Suprapubic skin (tissue), 4 donors: ENCODE results near the gene ARID1B. TPM values are rescaled to one million over a fixed set of nuclear protein-coding genes. Genes with fewer than 3 reads are reported as not detected.
A peak's percentile ranks its signal among the peaks of the same experiment; 100 is the strongest.

ENCODE experiments used
- DNase-seq, 2 donors: peaks; one replicate each; pipeline ENCODE4 v3.0.0-alpha.2; 2019; ENCODE audit warnings: low spot score in 2 of 2
- H3K27ac ChIP-seq: fragments of 200-600 bp; sonication (generic); one replicate; pipeline ENCODE4 v1.5.1; 2019
- H3K27me3 ChIP-seq: fragments of 200-600 bp; sonication (generic); one replicate; pipeline ENCODE4 v1.5.1; 2019
- H3K36me3 ChIP-seq: fragments of 200-600 bp; sonication (generic); one replicate; pipeline ENCODE4 v1.5.1; 2019
- H3K4me1 ChIP-seq: fragments of 200-600 bp; sonication (generic); one replicate; pipeline ENCODE4 v1.5.1; 2019
- H3K4me3 ChIP-seq: fragments of 200-600 bp; sonication (generic); one replicate; pipeline ENCODE4 v1.5.1; 2019; ENCODE audit warnings: mild to moderate bottlenecking
- H3K9me3 ChIP-seq: fragments of 200-600 bp; sonication (generic); one replicate; pipeline ENCODE4 v1.5.1; 2019
- EP300 ChIP-seq: sonication (generic); formaldehyde crosslinking; IDR thresholded peaks from one replicate; pipeline ENCODE4 v1.6.1; 2017; ENCODE audit warnings: antibody characterized with exemption
- POLR2A ChIP-seq, 2 donors: fragments of 450-650 bp; IDR thresholded peaks; one replicate each; pipeline ENCODE4 v1.6.1; 2017; ENCODE audit warnings: antibody characterized with exemption in 2 of 2, mild to moderate bottlenecking in 2 of 2, moderate library complexity in 2 of 2
- POLR2AphosphoS5 ChIP-seq, 3 donors: sonication (generic); formaldehyde crosslinking; IDR thresholded peaks; one replicate each; pipeline ENCODE4 v1.6.1; 2017; ENCODE audit warnings: antibody characterized with exemption in 3 of 3
- WGBS: methylation state at CpG from one replicate; pipeline ENCODE4 v1.1.5; 2018; 5-methylcytosine and 5-hydroxymethylcytosine counted together
- total RNA-seq, 4 donors: library from RNA; depleted of rRNA; stranded (reverse); fragments of >200 nt; gene quantifications; one replicate each; pipeline ENCODE4 v1.1.0, GENCODE V29; 2016
- TF ChIP-seq, protein P1 (sequence below), 2 donors: fragments of 200-600 bp in 1 of 2; fragments of 450-650 bp in 1 of 2; sonication (generic) in 1 of 2; IDR thresholded peaks; one replicate each; pipeline ENCODE4 v1.5.1; 2016 to 2019; ENCODE audit warnings: antibody characterized with exemption in 2 of 2, mild to moderate bottlenecking in 1 of 2, moderate library complexity in 1 of 2

Gene ARID1B
- total RNA-seq, 4 donors from 2014 or later = 102 to 233 (median 129) TPM

DNA sequence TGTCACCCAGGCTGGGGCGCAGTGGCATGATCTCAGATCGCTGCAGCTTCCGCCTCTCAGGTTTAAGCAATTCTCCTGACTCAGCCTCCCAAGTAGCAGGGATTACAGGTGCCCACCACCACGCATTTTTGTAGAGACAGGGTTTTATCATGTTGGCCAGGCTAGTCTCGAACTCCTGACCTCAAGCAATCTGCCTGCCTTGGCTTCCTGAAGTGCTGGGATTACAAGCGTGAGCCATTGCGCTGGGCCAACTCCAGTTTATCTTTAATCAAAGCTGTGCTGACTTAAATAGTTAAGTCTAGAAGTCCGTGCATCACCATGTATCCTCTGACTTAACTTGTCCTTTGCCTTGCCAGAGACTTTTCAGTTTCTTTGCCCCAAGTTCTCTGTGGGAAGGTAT, 321.8 kb downstream of the ARID1B start:
- no peak for DNase-seq

DNA sequence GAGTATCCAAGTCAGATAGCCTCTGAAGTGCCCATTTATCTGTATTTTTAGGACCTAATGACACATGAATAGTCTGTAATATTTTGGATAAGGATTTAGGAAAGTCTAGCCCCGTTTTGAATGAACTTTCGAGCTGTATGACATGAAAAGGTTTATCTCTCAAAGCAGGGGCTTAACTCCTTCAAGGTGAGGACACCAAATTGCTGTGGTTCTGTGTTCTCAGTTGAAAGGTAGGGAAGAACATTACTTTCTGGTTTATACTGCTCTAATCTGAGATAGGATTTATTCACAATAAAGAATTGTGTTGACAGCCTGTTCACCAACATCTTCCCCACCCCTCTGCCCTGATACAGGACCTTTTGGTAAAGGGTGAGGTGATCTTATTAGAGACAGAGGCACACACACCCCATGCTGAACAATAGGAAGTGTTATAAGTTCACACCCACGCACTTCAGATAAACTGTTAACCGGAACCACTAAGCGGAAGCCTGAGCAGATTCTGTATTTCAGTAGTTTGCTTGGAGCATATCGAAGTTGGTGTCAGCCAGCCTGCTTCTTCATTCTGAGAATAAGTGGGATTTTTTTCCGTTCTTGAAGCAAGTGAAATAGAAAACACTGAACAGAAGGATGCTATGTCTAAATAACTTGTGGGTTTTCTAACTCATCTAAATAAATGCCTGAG, 322.9 kb downstream of the ARID1B start:
- TF ChIP-seq, protein P1, sequence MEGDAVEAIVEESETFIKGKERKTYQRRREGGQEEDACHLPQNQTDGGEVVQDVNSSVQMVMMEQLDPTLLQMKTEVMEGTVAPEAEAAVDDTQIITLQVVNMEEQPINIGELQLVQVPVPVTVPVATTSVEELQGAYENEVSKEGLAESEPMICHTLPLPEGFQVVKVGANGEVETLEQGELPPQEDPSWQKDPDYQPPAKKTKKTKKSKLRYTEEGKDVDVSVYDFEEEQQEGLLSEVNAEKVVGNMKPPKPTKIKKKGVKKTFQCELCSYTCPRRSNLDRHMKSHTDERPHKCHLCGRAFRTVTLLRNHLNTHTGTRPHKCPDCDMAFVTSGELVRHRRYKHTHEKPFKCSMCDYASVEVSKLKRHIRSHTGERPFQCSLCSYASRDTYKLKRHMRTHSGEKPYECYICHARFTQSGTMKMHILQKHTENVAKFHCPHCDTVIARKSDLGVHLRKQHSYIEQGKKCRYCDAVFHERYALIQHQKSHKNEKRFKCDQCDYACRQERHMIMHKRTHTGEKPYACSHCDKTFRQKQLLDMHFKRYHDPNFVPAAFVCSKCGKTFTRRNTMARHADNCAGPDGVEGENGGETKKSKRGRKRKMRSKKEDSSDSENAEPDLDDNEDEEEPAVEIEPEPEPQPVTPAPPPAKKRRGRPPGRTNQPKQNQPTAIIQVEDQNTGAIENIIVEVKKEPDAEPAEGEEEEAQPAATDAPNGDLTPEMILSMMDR (IDR thresholded peaks at IDR 0.05) = no peak
- no peak for TF ChIP-seq POLR2AphosphoS5 (IDR thresholded peaks at IDR 0.05)
- TF ChIP-seq POLR2A (IDR thresholded peaks at IDR 0.05) = no peak
- TF ChIP-seq EP300 = no peak
- no peak for DNase-seq
- Histone ChIP-seq H3K4me3 (no peak overlapping the region), H3K27me3 (no peaks in the 10 kb centered on the region), H3K4me1 (peaks cover 10% of the 10 kb centered on the region), H3K27ac (no peak overlapping the region), H3K36me3 (peaks cover 2% of the 10 kb centered on the region), H3K9me3 (no peaks in the 10 kb centered on the region)
- 75% methylated on average over 7 of the region's 7 CpGs for WGBS

More for the DNA sequence above, 321.8 kb downstream of the ARID1B start:
- 96% methylated on average over 8 of the region's 8 CpGs for WGBS
- no peak overlapping the region for H3K27ac ChIP-seq
- TF ChIP-seq POLR2AphosphoS5 (IDR thresholded peaks at IDR 0.05) (no peak), POLR2A (IDR thresholded peaks at IDR 0.05) (no peak), EP300 (no peak)
- TF ChIP-seq, protein P1 (IDR thresholded peaks at IDR 0.05) = no peak
- peaks cover 3% of the 10 kb centered on the region for H3K36me3 ChIP-seq
- H3K27me3 ChIP-seq = no peaks in the 10 kb centered on the region
- H3K9me3 ChIP-seq = no peaks in the 10 kb centered on the region
- peaks cover 10% of the 10 kb centered on the region for H3K4me1 ChIP-seq
- no peak overlapping the region for H3K4me3 ChIP-seq

DNA sequence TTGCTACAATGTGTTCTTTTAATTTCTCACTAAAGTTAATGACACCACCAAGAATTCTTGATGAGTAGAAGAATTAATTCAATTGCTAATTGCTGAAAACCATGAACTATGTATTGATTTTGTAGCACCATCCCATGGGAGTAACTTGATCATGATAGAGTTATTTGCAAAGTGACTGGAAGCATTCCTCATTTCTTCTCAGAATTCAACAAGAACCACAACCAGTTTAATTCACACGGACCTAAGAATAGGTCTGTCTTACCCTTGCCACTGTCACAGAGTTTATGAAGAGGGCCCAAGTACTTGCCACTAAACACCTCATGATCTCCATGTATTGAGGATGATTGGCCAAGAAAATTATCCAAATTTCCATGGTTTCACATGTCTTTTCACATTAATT, 324.0 kb downstream of the ARID1B start:
- Histone ChIP-seq H3K27me3 (no peaks in the 10 kb centered on the region), H3K4me1 (peaks cover 10% of the 10 kb centered on the region), H3K4me3 (no peak overlapping the region), H3K9me3 (no peaks in the 10 kb centered on the region), H3K36me3 (peaks cover 2% of the 10 kb centered on the region), H3K27ac (no peak overlapping the region)
- TF ChIP-seq, protein P1 (IDR thresholded peaks at IDR 0.05) = no peak
- TF ChIP-seq POLR2A (IDR thresholded peaks at IDR 0.05) (no peak), EP300 (no peak), POLR2AphosphoS5 (IDR thresholded peaks at IDR 0.05) (no peak)
- DNase-seq = no peak
- WGBS = 78% methylated on average over 1 of the region's 1 CpG

DNA sequence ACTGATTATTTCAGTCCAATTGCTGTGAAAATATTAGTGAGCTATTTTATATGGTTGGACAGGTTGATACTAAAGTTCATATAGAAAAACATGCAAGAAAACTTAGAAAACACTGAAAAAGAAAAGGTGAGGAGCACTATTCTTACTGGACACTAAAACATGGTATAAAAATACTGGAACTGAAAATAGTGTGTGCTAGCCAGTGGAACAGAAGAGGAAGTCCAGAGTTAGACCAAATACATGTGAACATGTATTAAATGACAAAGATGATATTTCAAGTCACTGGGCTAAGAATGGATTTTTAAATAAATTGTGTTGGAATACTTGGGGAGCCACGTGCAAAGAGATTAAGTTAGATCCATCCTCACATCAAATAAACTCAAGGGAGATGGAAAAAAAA, 327.6 kb downstream of the ARID1B start:
- 50% methylated on average over 1 of the region's 1 CpG for WGBS
- H3K36me3 ChIP-seq = no peaks in the 10 kb centered on the region
- H3K27ac ChIP-seq = no peak overlapping the region
- no peaks in the 10 kb centered on the region for H3K9me3 ChIP-seq
- DNase-seq = no peak
- TF ChIP-seq, protein P1 (IDR thresholded peaks at IDR 0.05) = no peak
- no peak for TF ChIP-seq POLR2AphosphoS5 (IDR thresholded peaks at IDR 0.05)
- TF ChIP-seq EP300 = no peak
- no peak for TF ChIP-seq POLR2A (IDR thresholded peaks at IDR 0.05)
- H3K4me1 ChIP-seq = peaks cover 20% of the 10 kb centered on the region
- no peaks in the 10 kb centered on the region for H3K27me3 ChIP-seq
- no peak overlapping the region for H3K4me3 ChIP-seq

DNA sequence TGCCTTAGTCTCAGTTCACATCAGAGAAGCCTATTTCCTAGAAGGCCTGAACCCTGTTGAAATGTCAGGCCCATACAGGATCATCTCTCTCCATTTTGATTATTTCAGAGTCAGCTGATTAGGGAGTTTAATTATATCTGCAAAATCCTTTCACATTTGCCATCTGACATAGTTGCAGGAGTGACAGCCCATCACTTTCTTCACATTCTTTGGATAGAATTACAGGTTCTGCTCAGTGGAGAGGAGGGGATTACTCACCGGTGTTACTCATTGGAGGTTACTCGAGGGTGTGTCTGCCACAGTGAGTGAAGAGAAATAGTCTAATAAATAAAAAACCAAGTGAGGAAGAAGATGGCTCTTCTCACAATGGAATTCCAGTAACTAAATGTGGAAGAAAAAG, 329.3 kb downstream of the ARID1B start:
- TF ChIP-seq, protein P1 (IDR thresholded peaks at IDR 0.05) = no peak
- no peak for TF ChIP-seq POLR2AphosphoS5 (IDR thresholded peaks at IDR 0.05)
- no peak for TF ChIP-seq POLR2A (IDR thresholded peaks at IDR 0.05)
- no peak for TF ChIP-seq EP300
- Histone ChIP-seq H3K27me3 (no peaks in the 10 kb centered on the region), H3K9me3 (no peaks in the 10 kb centered on the region), H3K36me3 (peaks cover 4% of the 10 kb centered on the region), H3K4me3 (no peak overlapping the region), H3K4me1 (peaks cover 12% of the 10 kb centered on the region), H3K27ac (peak overlapping the region; percentile 67)
- DNase-seq = no peak
- WGBS = 58% methylated on average over 2 of the region's 2 CpGs
